Measurements from ENCODE around the gene CDS2.

Gene CDS2

DNA sequence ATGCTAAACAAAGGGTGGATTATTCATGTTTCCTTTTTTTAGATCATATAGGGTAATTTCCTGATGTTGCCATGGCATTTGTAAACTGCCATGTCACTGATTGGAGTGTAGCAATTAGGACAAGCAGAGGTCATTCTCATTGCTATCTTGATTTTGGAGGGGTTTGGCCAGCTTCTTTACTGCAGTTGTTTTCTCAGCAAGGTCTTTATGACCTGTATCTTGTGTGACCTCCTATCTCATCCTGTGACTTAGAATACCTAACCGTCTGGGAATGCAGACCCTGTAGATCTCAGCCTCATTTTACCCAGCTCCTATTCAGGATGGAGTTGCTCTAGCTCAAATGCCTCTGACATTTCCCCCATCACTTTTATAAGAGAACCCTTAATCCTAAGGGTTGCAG, 53.6 kb downstream of the CDS2 start:
- POLR2A ChIA-PET, result interaction anchor here (0.6 kb wide), 1 partner anchor 582 kb away, joined by 3 read pairs; no protein-coding TSS in a partner anchor
- TF ChIP-seq, protein P1, sequence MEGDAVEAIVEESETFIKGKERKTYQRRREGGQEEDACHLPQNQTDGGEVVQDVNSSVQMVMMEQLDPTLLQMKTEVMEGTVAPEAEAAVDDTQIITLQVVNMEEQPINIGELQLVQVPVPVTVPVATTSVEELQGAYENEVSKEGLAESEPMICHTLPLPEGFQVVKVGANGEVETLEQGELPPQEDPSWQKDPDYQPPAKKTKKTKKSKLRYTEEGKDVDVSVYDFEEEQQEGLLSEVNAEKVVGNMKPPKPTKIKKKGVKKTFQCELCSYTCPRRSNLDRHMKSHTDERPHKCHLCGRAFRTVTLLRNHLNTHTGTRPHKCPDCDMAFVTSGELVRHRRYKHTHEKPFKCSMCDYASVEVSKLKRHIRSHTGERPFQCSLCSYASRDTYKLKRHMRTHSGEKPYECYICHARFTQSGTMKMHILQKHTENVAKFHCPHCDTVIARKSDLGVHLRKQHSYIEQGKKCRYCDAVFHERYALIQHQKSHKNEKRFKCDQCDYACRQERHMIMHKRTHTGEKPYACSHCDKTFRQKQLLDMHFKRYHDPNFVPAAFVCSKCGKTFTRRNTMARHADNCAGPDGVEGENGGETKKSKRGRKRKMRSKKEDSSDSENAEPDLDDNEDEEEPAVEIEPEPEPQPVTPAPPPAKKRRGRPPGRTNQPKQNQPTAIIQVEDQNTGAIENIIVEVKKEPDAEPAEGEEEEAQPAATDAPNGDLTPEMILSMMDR (IDR thresholded peaks at IDR 0.05; ENCODE audit: control extremely low read depth, extremely low read depth, low read depth, missing control alignments), result no peak
- DNase-seq (ENCODE audit: extremely low spot score), result no peak
- CTCF ChIA-PET, result interaction anchor here (1.1 to 6.1 kb wide), 4 partner anchors 10 to 39 kb away, joined by 3 to 55 read pairs (median 7); no protein-coding TSS in a partner anchor

DNA sequence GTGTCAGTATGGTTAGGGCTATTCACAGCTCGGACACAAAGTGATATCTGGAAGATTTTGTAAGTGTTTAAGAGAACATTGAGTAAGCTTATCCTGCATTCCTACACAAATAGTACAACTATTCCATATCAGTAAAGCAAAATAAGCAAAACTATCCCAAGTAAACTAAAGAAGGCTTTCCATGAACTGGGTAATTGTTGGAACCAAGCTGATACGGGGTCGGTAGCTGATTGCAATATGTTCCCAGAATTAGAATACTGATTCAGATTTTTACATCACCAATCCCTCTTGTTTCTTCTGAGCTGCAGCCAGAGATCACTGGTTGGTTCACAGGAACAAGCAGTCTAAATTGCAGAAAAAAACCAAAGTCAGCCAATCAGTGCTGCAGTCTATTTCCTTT, 54.1 kb downstream of the CDS2 start:
- DNase-seq (ENCODE audit: extremely low spot score), result no peak
- POLR2A ChIA-PET, result no interaction called here
- TF ChIP-seq, protein P1 (IDR thresholded peaks at IDR 0.05; ENCODE audit: control extremely low read depth, extremely low read depth, low read depth, missing control alignments), result no peak
- CTCF ChIA-PET, result interaction anchor here (1.9 to 6.1 kb wide), 4 partner anchors 9 to 55 kb away, joined by 5 to 55 read pairs (median 8); partner anchors contain the start of gene CDS2

DNA sequence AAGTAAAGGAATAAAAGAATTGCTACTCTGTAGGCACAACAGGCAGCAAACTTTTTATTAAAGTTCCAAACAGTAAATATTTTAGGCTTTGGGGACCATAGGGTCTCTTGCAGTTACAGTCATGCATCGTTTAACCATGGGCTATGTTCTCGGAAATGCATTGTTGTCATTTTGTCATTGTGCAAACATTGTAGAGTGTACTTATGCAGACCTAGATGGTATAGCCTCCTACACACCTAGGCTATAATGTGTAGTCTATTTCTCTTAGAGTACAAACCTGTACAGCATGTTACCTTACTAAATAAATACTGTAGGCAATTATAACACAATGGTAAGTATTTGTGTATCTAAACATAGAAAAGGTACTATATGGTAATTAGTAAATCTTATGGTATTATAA, 54.7 kb downstream of the CDS2 start:
- TF ChIP-seq, protein P1 (IDR thresholded peaks at IDR 0.05; ENCODE audit: control extremely low read depth, extremely low read depth, low read depth, missing control alignments), result no peak
- ChIA-PET POLR2A (no interaction called here), CTCF (interaction anchor here (1.9 to 6.1 kb wide), 4 partner anchors 8 to 55 kb away, joined by 7 to 55 read pairs (median 8); partner anchors contain the start of gene CDS2)
- DNase-seq (ENCODE audit: extremely low spot score), result no peak

DNA sequence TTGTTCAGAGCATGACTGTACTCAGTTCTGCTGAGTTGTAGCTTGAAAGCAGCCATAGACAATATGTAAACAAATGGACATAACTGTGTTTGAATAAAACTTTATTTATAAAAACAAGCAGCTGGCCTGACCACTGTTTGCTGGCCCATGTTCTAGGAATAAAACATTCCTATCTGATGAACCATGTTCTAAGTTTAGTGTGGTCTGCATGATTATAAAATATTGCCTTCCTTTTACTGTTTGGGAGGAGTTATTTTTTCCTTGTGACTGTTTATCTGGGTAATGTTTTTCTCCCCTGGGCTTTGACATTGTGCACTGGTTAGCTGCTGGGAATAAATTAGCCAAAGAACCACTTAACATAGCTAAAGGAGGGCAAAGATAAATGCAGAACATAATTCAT, 55.1 kb downstream of the CDS2 start:
- DNase-seq (ENCODE audit: extremely low spot score), result no peak
- TF ChIP-seq, protein P1 (IDR thresholded peaks at IDR 0.05; ENCODE audit: control extremely low read depth, extremely low read depth, low read depth, missing control alignments), result no peak
- CTCF ChIA-PET, result interaction anchor here (1.9 to 6.1 kb wide), 4 partner anchors 8 to 56 kb away, joined by 7 to 55 read pairs (median 8); partner anchors contain the start of gene CDS2
- POLR2A ChIA-PET, result no interaction called here

DNA sequence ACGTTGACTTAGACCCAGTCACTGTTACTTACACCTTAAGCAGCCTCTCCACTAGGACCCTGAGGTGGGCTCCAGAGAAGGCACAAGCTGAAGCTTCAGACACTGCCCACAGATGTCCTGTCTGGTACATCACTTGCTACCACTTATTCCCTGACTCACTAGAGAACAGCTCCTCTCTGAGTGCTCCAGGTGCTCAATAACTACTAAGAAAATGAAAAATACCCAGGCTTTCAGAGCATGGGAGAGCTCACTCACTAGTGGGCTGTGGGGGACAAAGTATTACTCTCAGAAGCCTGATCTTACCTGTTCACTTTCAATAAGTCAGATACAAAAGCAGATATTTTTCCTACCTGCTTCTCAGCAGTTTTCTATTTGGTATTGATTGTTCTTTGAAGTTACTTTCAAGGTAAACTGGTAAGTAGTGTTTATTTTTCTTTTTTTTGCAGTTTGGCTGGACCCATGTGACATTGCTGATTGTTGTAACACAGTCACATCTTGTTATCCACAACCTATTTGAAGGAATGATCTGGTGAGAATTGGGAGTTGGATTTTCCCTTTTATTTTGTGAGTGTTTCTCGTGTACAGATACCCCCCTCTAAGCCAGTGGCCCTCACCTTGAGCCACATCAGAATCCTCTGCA, 55.9 kb downstream of the CDS2 start:
- TF ChIP-seq, protein P1 (IDR thresholded peaks at IDR 0.05; ENCODE audit: control extremely low read depth, extremely low read depth, low read depth, missing control alignments), result no peak
- POLR2A ChIA-PET, result no interaction called here
- CTCF ChIA-PET, result interaction anchor here (1.7 to 6.1 kb wide), 5 partner anchors 11 to 57 kb away, joined by 4 to 55 read pairs (median 7); partner anchors contain the start of gene CDS2
- DNase-seq (ENCODE audit: extremely low spot score), result no peak

DNA sequence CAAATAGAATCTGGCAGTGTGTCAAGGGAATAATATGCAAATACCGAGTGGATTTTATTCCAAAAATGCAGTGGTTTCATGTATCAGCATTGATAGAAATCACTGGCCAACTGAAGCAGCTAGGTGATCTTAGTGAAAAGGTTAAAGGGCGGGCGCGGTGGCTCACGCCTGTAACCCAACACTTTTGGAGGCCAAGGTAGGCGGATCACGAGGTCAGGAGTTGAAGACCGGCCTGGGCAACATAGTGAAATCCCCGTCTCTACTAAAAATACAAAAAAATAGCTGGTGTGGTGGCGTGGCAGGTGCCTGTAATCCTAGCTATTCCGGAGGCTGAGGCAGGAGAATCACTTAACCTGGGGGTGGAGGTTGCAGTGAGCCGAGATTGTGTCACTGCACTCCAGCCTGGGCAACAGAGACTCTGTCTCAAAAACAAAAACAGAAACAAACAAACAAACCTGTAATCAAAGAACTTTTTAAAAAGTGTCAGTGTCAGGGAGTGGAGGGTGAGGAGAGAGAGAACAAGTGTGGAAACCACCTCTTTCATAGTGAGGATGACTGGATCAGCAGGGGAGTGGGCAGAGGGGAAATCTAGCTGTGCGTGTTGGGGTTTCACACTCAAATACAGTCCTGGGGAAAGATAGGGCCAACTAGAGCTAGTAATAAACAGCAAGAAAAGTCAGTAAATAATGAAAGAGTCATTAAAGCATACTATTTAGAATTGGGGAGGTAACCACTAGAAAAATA, 57.1 kb downstream of the CDS2 start:
- TF ChIP-seq, protein P1 (IDR thresholded peaks at IDR 0.05; ENCODE audit: control extremely low read depth, extremely low read depth, low read depth, missing control alignments), result no peak
- ChIA-PET POLR2A (no interaction called here), CTCF (interaction anchor here (1.7 to 6.1 kb wide), 4 partner anchors 9 to 57 kb away, joined by 4 to 55 read pairs (median 8); partner anchors contain the start of gene CDS2)
- DNase-seq (ENCODE audit: extremely low spot score), result no peak

Measured in GM10248 (cell line).